Smooth muscle cell (in vitro differentiated cells): ENCODE results near the gene DNPH1. TPM values are rescaled to one million over a fixed set of nuclear protein-coding genes. Genes with fewer than 3 reads are reported as not detected.

Experiments used
- DNase-seq: peaks from one replicate; lab custom pipeline; 2025; ENCODE audit not compliant: unreplicated experiment; lab: John Stamatoyannopoulos, UW
- H2AFZ ChIP-seq: fragments of 200-600 bp; sonication (generic); 2 replicates; pipeline ENCODE4 v1.6.0; 2016; ENCODE audit warnings: antibody characterized with exemption, low read depth, mild to moderate bottlenecking
- H3F3A ChIP-seq: fragments of 200-600 bp; sonication (generic); 2 replicates; pipeline ENCODE4 v1.6.0; 2017; ENCODE audit warnings: antibody characterized with exemption, low read depth
- H3K27ac ChIP-seq: fragments of 200-600 bp; sonication (generic); 2 replicates; pipeline ENCODE4 v1.5.1; 2016; ENCODE audit warnings: low read depth, mild to moderate bottlenecking
- H3K27me3 ChIP-seq: fragments of 200-600 bp; sonication (generic); 2 replicates; pipeline ENCODE4 v1.6.1; 2016; ENCODE audit warnings: low read depth, mild to moderate bottlenecking
- H3K36me3 ChIP-seq: fragments of 200-600 bp; sonication (generic); 2 replicates; pipeline ENCODE4 v1.5.1; 2016; ENCODE audit warnings: low read depth
- H3K4me1 ChIP-seq: fragments of 200-600 bp; sonication (generic); 2 replicates; pipeline ENCODE4 v1.5.1; 2016; ENCODE audit warnings: low read depth
- H3K4me2 ChIP-seq: fragments of 200-600 bp; sonication (generic); 2 replicates; pipeline ENCODE4 v1.6.0; 2016; ENCODE audit warnings: mild to moderate bottlenecking
- H3K4me3 ChIP-seq: fragments of 200-600 bp; sonication (generic); 2 replicates; pipeline ENCODE4 v1.5.1; 2016; ENCODE audit warnings: mild to moderate bottlenecking
- H3K79me2 ChIP-seq: fragments of 200-600 bp; sonication (generic); 2 replicates; pipeline ENCODE4 v1.6.0; 2016; ENCODE audit warnings: low read depth, mild to moderate bottlenecking
- H3K9ac ChIP-seq: fragments of 200-600 bp; sonication (generic); 2 replicates; pipeline ENCODE4 v1.6.0; 2016; ENCODE audit warnings: low read depth
- H3K9me3 ChIP-seq: fragments of 200-600 bp; sonication (generic); replicated peaks from 2 replicates; pipeline ENCODE4 v1.5.1; 2016; ENCODE audit warnings: low read depth
- H4K20me1 ChIP-seq: fragments of 200-600 bp; sonication (generic); 2 replicates; pipeline ENCODE4 v1.6.0; 2016; ENCODE audit warnings: low read depth
- CTCF ChIP-seq: fragments of 200-600 bp; sonication (generic); IDR thresholded peaks from 2 replicates; pipeline ENCODE4 v1.5.1; 2017; ENCODE audit warnings: borderline replicate concordance, mild to moderate bottlenecking, antibody characterized with exemption; ENCODE audit not compliant: insufficient read depth, poor library complexity, severe bottlenecking
- WGBS: methylation state at CpG from one replicate; pipeline ENCODE4 v1.1.7; 2016; ENCODE audit warnings: low lambda C conversion rate; 5-methylcytosine and 5-hydroxymethylcytosine counted together
- polyA plus RNA-seq: library from polyadenylated mRNA; unstranded; fragments of >200 nt; fragmentation: Nextera tagmentation; extraction: Ambion mirVana; gene quantifications from 2 replicates; pipeline ENCODE4 v1.2.1, GENCODE V29; 2016
- total RNA-seq: library from RNA; depleted of rRNA; stranded (reverse); fragments of >200 nt; gene quantifications from 2 replicates; pipeline ENCODE4 v1.2.3, GENCODE V29; 2014

DNPH1 gene
- total and polyA plus RNA-seq, 2 experiments from 2014 or later: 33.8 to 82.1 TPM

- Histone ChIP-seq H3K9ac (no peak overlapping the region), H3K4me2 (no peak overlapping the region), H3K27ac (no peak overlapping the region), H4K20me1 (no peaks in the 10 kb centered on the region), H3K9me3 (no peaks in the 10 kb centered on the region), H3K4me3 (no peak overlapping the region), H3K27me3 (no peaks in the 10 kb centered on the region), H3F3A (no peaks in the 10 kb centered on the region), H2AFZ (no peak overlapping the region), H3K79me2 (no peaks in the 10 kb centered on the region), H3K4me1 (no peaks in the 10 kb centered on the region), H3K36me3 (no peaks in the 10 kb centered on the region)
- no peak for TF ChIP-seq CTCF
- no peak for DNase-seq
- WGBS: 94% methylated on average over 11 of the region's 11 CpGs
Measured at GRCh38 chr6:43213431-43213830, 15.8 kb downstream of the DNPH1 start.

GRCh38 chr6:43211955-43212354, 17.3 kb downstream of the DNPH1 start:
- Histone ChIP-seq H3K9ac (no peak overlapping the region), H3K4me2 (no peak overlapping the region), H3K9me3 (no peaks in the 10 kb centered on the region), H3K4me1 (no peaks in the 10 kb centered on the region), H4K20me1 (no peaks in the 10 kb centered on the region), H3F3A (no peaks in the 10 kb centered on the region), H3K27me3 (no peaks in the 10 kb centered on the region), H3K4me3 (no peak overlapping the region), H3K79me2 (no peaks in the 10 kb centered on the region), H2AFZ (no peak overlapping the region), H3K36me3 (no peaks in the 10 kb centered on the region), H3K27ac (no peak overlapping the region)
- 83% methylated on average over 1 of the region's 1 CpG for WGBS
- no peak for DNase-seq
- TF ChIP-seq CTCF: no peak

- H3K27me3 ChIP-seq: no peaks in the 10 kb centered on the region
- no peaks in the 10 kb centered on the region for H3K36me3 ChIP-seq
- no peak for TF ChIP-seq CTCF
- no peak overlapping the region for H2AFZ ChIP-seq
- no peaks in the 10 kb centered on the region for H3F3A ChIP-seq
- WGBS: 95% methylated on average over 2 of the region's 2 CpGs
- no peaks in the 10 kb centered on the region for H4K20me1 ChIP-seq
- H3K9ac ChIP-seq: no peak overlapping the region
- DNase-seq: no peak
- no peaks in the 10 kb centered on the region for H3K4me1 ChIP-seq
- no peak overlapping the region for H3K27ac ChIP-seq
- no peak overlapping the region for H3K4me3 ChIP-seq
- H3K4me2 ChIP-seq: no peak overlapping the region
- no peaks in the 10 kb centered on the region for H3K9me3 ChIP-seq
- H3K79me2 ChIP-seq: no peaks in the 10 kb centered on the region
Measured at GRCh38 chr6:43207286-43207685, 22.0 kb downstream of the DNPH1 start.

GRCh38 chr6:43205849-43206248, 23.4 kb downstream of the DNPH1 start:
- no peaks in the 10 kb centered on the region for H4K20me1 ChIP-seq
- no peak for DNase-seq
- WGBS: 96% methylated on average over 10 of the region's 10 CpGs
- no peak overlapping the region for H2AFZ ChIP-seq
- H3K9ac ChIP-seq: no peak overlapping the region
- TF ChIP-seq CTCF: no peak
- no peaks in the 10 kb centered on the region for H3K4me1 ChIP-seq
- no peak overlapping the region for H3K4me2 ChIP-seq
- H3K79me2 ChIP-seq: no peaks in the 10 kb centered on the region
- H3K27ac ChIP-seq: no peak overlapping the region
- H3K27me3 ChIP-seq: no peaks in the 10 kb centered on the region
- H3K9me3 ChIP-seq: no peaks in the 10 kb centered on the region
- no peaks in the 10 kb centered on the region for H3F3A ChIP-seq
- H3K4me3 ChIP-seq: no peak overlapping the region
- no peaks in the 10 kb centered on the region for H3K36me3 ChIP-seq
